ENCODE measurements around the gene DDX56. TPM values are rescaled to one million over a fixed set of nuclear protein-coding genes. Genes with fewer than 3 reads are reported as not detected.
A peak's percentile ranks its signal among the peaks of the same experiment; 100 is the strongest.

DDX56 gene
- total RNA-seq = 100 to 1,000 TPM in 1 of 6 donors, 10 to 100 TPM in 5; 37.6 to 105 (median 57.0) TPM

- Histone ChIP-seq H3K27me3 (no peaks in the 10 kb centered on the region), H3K4me1 (peaks cover 18 to 32% (median 21%) of the 10 kb centered on the region in 4 donors), H3K4me3 (peak within 1 kb of the TSS; percentile 76 to 93 (median 86)), H3K27ac (peak within 1 kb of the TSS; percentile 83 to 93 (median 88)), H3K36me3 (peaks cover 39 to 73% (median 47%) of the 10 kb centered on the region in 4 donors), H3K9me3 (no peaks in the 10 kb centered on the region)
- DNase-seq (peak; percentile 94 to 95), ATAC-seq (ENCODE audit: low FRiP score in 2 of 2) (peak; percentile 97 to 99)
- 0 to 1% methylated on average over 22 to 56 of the region's 74 CpGs for WGBS, 2 donors
- TF ChIP-seq POLR2A (IDR thresholded peaks at IDR 0.05) (peak in 3 of 4 donors; percentile 81 to 95 (median 87)), EP300 (IDR thresholded peaks at IDR 0.05) (no peak), POLR2AphosphoS5 (IDR thresholded peaks at IDR 0.05) (peak; percentile 93 to 96), CTCF (IDR thresholded peaks at IDR 0.05) (peak in 1 of 6 experiments; percentile 27)
Measured at GRCh38 chr7:44573464-44574286, at the start of gene DDX56. TSS of gene DDX56 (minus strand) at chr7:44573908. CDS start at chr7:44573895, 13 bp downstream.

GRCh38 chr7:44622342-44623151 lies 48.8 kb upstream of the DDX56 start:
- peaks cover 0 to 28% (median 20%) of the 10 kb centered on the region in 4 donors for H3K36me3 ChIP-seq
- peaks cover 44 to 65% (median 58%) of the 10 kb centered on the region in 4 donors for H3K4me1 ChIP-seq
- no peaks in the 10 kb centered on the region for H3K27me3 ChIP-seq
- WGBS, 2 donors = 75 to 83% methylated on average over 5 of the region's 5 CpGs
- ATAC-seq (ENCODE audit: low FRiP score in 2 of 2) (peak in 1 of 2 donors; percentile 47), DNase-seq (no peak)
- no peak overlapping the region for H3K4me3 ChIP-seq
- no peaks in the 10 kb centered on the region for H3K9me3 ChIP-seq
- H3K27ac ChIP-seq = peak overlapping the region; percentile 7 to 78 (median 34)
- TF ChIP-seq CTCF (IDR thresholded peaks at IDR 0.05) = no peak
- TF ChIP-seq EP300 (IDR thresholded peaks at IDR 0.05) = no peak
- no peak for TF ChIP-seq POLR2A (IDR thresholded peaks at IDR 0.05)
- TF ChIP-seq POLR2AphosphoS5 (IDR thresholded peaks at IDR 0.05) = no peak

DNA sequence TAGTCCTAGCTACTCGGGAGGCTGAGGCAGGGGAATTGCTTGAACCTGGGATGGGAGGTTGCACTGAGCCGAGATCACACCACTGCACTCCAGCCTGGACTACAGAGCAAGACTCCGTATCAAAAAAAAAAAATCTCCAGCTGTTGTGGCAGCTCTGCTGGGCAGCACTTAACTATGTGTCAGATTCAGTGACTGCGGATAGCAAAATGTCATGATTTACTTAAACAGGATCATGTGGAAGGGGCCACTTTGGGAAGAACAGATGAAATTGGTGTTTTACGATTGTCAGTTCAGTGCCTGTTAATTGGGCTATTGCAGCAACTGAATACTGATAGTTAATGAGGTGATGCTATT lies 48.0 kb upstream of the DDX56 start:
- Histone ChIP-seq H3K4me1 (peaks cover 48 to 63% (median 57%) of the 10 kb centered on the region in 4 donors), H3K36me3 (peaks cover 0 to 22% (median 16%) of the 10 kb centered on the region in 4 donors), H3K27me3 (no peaks in the 10 kb centered on the region), H3K4me3 (no peak overlapping the region), H3K27ac (peak overlapping the region; percentile 21 to 78 (median 52)), H3K9me3 (no peaks in the 10 kb centered on the region)
- TF ChIP-seq EP300 (IDR thresholded peaks at IDR 0.05) = no peak
- 80 to 93% methylated on average over 5 of the region's 5 CpGs for WGBS, 2 donors
- DNase-seq (no peak), ATAC-seq (ENCODE audit: low FRiP score in 2 of 2) (no peak)

GRCh38 chr7:44621034-44621749 lies 47.5 kb upstream of the DDX56 start:
- H3K4me1 ChIP-seq = peaks cover 44 to 59% (median 53%) of the 10 kb centered on the region in 4 donors
- H3K4me3 ChIP-seq = no peak overlapping the region
- peak in 1 of 2 donors; percentile 66 for DNase-seq
- no peaks in the 10 kb centered on the region for H3K27me3 ChIP-seq
- 66 to 74% methylated on average over 11 of the region's 11 CpGs for WGBS, 2 donors
- peak; percentile 60 to 93 for ATAC-seq (ENCODE audit: low FRiP score in 2 of 2)
- no peaks in the 10 kb centered on the region for H3K9me3 ChIP-seq
- H3K27ac ChIP-seq = peak overlapping the region; percentile 48 to 78 (median 62)
- peaks cover 0 to 17% (median 11%) of the 10 kb centered on the region in 4 donors for H3K36me3 ChIP-seq
- TF ChIP-seq POLR2A (IDR thresholded peaks at IDR 0.05) (peak in 1 of 4 donors; percentile 26), EP300 (IDR thresholded peaks at IDR 0.05) (no peak), POLR2AphosphoS5 (IDR thresholded peaks at IDR 0.05) (peak in 1 of 2 donors; percentile 26)

DNA sequence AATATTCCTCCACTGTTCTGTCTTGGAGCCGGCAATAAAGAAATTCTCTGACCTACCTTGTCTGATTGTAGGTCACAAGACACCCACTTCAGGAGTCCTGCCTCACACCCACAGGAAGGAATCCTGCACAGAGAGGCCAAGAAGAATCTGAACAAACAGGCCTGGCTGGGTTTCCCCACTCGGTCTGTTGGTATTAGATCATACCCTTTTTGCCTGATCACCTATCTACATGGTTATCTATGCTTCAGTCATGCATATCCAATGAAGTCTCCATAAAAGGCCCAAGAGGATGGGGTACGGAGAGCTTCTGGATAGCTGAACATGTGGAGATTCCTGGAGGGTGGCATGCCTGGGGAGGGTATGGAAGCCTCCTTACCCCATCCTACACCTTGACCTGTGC lies 45.0 kb upstream of the DDX56 start:
- H3K4me1 ChIP-seq = peaks cover 51 to 74% (median 62%) of the 10 kb centered on the region in 4 donors
- H3K36me3 ChIP-seq = no peaks in the 10 kb centered on the region
- peak overlapping the region in 2 of 4 donors; percentile 35 to 59 for H3K27ac ChIP-seq
- DNase-seq = peak in 1 of 2 donors; percentile 66
- H3K9me3 ChIP-seq = no peaks in the 10 kb centered on the region
- 57 to 77% methylated on average over 3 of the region's 3 CpGs for WGBS, 2 donors
- peak in 1 of 2 donors; percentile 48 for ATAC-seq (ENCODE audit: low FRiP score in 2 of 2)
- TF ChIP-seq EP300 (IDR thresholded peaks at IDR 0.05) = no peak
- TF ChIP-seq POLR2A (IDR thresholded peaks at IDR 0.05) = no peak
- no peak for TF ChIP-seq CTCF (IDR thresholded peaks at IDR 0.05)
- no peak for TF ChIP-seq POLR2AphosphoS5 (IDR thresholded peaks at IDR 0.05)
- no peaks in the 10 kb centered on the region for H3K27me3 ChIP-seq
- H3K4me3 ChIP-seq = no peak overlapping the region
